Thoracic aorta (tissue), 2 donors: ENCODE measurements around the gene TMEM184B. TPM values are rescaled to one million over a fixed set of nuclear protein-coding genes. Genes with fewer than 3 reads are reported as not detected.

Experiments used
- ATAC-seq: fragments of 150-250 bp; one replicate; pipeline ENCODE4 v1.8.0; 2017; ENCODE audit warnings: low read depth; ENCODE audit not compliant: insufficient number of reproducible peaks, low FRiP score
- DNase-seq: peaks from one replicate; pipeline ENCODE4 v3.0.0-alpha.2; 2020; ENCODE audit warnings: low spot score
- H3K27ac ChIP-seq, 2 donors: fragments of 200-600 bp; sonication (generic); 1 replicate in 1 of 2; 2 replicates in 1 of 2; pipeline ENCODE4 v1.5.1; 2016; ENCODE audit warnings: mild to moderate bottlenecking in 2 of 2, moderate library complexity in 2 of 2
- H3K27me3 ChIP-seq: fragments of 200-600 bp; sonication (generic); replicated peaks from 2 replicates; pipeline ENCODE4 v1.6.0; 2016; ENCODE audit warnings: mild to moderate bottlenecking; ENCODE audit not compliant: insufficient read depth
- H3K36me3 ChIP-seq: fragments of 200-600 bp; sonication (generic); one replicate; pipeline ENCODE4 v1.5.1; 2016
- H3K4me1 ChIP-seq, 2 donors: fragments of 200-600 bp; sonication (generic); 1 replicate in 1 of 2; 2 replicates in 1 of 2; pipeline versions ENCODE4 v1.5.1 to v1.6.0; 2016; ENCODE audit warnings: low read depth in 2 of 2, mild to moderate bottlenecking in 1 of 2; ENCODE audit not compliant: control insufficient read depth in 1 of 2
- H3K4me3 ChIP-seq: fragments of 200-600 bp; sonication (generic); 2 replicates; pipeline ENCODE4 v1.5.1; 2016; ENCODE audit warnings: mild to moderate bottlenecking
- H3K9me3 ChIP-seq: fragments of 200-600 bp; sonication (generic); 2 replicates; pipeline ENCODE4 v1.5.1; 2016
- total RNA-seq, 2 donors: library from RNA; depleted of rRNA; stranded (reverse); fragments of >200 nt; gene quantifications; one replicate each; pipeline versions ENCODE4 v1.1.0 to v1.2.3, GENCODE V29; 2016
- TF ChIP-seq, protein P1 (sequence below): fragments of 200-600 bp; sonication (generic); IDR thresholded peaks from one replicate; pipeline ENCODE4 v1.5.1; 2019; ENCODE audit warnings: antibody characterized with exemption

TMEM184B gene
- total RNA-seq, 2 donors from 2014 or later, result 134 to 254 TPM

DNA sequence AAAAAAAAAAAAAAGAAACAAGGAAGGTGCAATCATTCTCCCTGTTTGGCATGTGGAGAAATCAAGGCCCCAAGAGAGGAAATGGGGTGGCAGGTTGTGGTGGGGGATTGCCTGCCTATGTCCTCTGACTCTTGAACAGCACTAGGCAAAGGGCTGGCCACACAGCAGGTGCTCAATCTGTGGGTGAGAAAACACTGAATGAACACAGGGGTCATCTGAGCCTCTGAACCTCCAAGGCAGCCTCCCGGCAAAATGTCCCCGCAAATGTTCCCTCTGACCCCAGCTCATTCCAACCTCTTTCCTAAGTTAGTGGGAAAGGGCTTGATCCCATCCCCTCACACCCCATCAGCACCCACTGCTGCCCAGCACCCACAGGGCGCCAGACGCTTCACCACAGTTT lies 95.8 kb downstream of the TMEM184B start:
- DNase-seq, result no peak
- no peaks in the 10 kb centered on the region for H3K9me3 ChIP-seq
- H3K36me3 ChIP-seq, result no peaks in the 10 kb centered on the region
- no peak for ATAC-seq
- H3K4me1 ChIP-seq, result peaks cover 12 to 50% of the 10 kb centered on the region in 2 donors
- H3K4me3 ChIP-seq, result no peak overlapping the region
- H3K27ac ChIP-seq, result no peak overlapping the region
- TF ChIP-seq, protein P1, sequence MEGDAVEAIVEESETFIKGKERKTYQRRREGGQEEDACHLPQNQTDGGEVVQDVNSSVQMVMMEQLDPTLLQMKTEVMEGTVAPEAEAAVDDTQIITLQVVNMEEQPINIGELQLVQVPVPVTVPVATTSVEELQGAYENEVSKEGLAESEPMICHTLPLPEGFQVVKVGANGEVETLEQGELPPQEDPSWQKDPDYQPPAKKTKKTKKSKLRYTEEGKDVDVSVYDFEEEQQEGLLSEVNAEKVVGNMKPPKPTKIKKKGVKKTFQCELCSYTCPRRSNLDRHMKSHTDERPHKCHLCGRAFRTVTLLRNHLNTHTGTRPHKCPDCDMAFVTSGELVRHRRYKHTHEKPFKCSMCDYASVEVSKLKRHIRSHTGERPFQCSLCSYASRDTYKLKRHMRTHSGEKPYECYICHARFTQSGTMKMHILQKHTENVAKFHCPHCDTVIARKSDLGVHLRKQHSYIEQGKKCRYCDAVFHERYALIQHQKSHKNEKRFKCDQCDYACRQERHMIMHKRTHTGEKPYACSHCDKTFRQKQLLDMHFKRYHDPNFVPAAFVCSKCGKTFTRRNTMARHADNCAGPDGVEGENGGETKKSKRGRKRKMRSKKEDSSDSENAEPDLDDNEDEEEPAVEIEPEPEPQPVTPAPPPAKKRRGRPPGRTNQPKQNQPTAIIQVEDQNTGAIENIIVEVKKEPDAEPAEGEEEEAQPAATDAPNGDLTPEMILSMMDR, result no peak
- H3K27me3 ChIP-seq, result no peaks in the 10 kb centered on the region

DNA sequence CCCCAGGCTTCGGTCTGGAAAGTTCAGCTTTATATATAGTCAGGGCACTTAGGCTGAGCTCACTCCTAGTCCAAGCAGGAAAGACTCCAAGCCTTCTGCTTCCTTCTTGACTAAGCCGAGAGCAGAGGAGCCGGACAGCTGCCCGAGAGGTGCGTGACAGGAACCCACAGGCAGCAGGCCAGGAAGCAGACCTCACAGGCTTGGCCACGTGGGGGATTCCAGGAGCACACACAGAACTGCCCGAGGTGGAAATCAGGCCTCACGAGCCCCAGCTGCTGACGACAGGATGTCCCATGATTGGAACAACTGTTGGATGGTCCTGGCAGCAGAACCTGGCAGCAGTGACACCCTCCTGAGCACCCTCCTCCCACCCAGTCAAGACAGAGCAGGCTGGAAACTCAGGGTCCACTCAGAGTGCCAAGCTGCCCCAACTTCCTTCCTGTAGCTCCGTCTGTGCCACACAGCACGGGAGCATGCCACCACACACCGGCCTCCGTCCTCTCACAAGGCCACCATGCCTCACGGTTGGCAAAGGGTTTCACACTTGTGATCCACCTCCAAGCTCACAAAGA lies 96.6 kb downstream of the TMEM184B start:
- Histone ChIP-seq H3K9me3 (no peaks in the 10 kb centered on the region), H3K4me3 (no peak overlapping the region), H3K4me1 (peaks cover 11 to 49% of the 10 kb centered on the region in 2 donors), H3K27ac (peak overlapping the region in 1 of 2 donors; percentile 35), H3K27me3 (no peaks in the 10 kb centered on the region), H3K36me3 (no peaks in the 10 kb centered on the region)
- TF ChIP-seq, protein P1, result no peak
- DNase-seq (no peak), ATAC-seq (no peak)

DNA sequence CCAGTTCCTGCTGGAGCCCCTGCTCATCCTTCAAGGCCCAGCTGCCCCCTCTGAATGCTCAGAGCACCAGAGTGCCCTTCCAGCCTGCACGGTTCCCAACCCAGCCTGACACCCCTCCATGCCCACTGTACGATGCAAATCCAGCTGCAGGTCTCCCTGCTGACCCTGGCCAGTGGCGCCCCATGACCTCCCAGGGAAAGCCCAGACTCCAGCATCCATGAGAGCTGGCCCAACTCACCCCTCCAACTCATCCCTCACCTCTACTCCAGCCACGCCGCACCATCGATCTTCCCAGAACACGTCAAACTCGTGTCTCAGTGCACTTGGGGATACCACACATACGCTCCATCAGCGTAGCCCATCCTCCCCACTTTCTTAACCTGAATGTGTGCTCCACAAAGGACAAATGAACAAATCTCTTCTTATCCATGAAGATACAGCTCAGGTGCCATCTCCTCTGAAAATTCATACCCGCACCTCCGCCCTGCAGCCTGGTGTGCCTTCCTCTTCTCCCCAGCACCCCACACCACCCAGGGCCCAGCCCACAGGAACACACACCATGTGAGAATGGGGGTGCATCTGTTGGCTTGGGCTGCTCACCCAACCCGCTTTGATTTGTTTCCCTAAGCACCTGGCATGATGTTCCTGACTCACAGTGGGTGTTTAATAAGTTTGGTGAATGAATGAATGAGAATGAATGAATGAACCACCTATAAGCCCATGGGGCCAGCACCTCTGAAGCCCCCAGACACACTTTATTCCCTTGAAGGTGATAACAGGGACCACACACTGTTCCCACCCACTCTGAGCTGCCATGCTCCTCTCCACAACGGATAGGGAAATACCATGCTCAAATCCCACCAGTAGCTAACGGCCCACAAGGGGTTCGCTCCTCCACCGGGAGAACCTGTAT lies 97.3 kb downstream of the TMEM184B start:
- H3K27ac ChIP-seq, result peak overlapping the region in 1 of 2 donors; percentile 35
- H3K4me1 ChIP-seq, result peaks cover 4 to 41% of the 10 kb centered on the region in 2 donors
- DNase-seq, result no peak
- TF ChIP-seq, protein P1, result no peak
- H3K36me3 ChIP-seq, result no peaks in the 10 kb centered on the region
- no peak overlapping the region for H3K4me3 ChIP-seq
- no peaks in the 10 kb centered on the region for H3K9me3 ChIP-seq
- no peak for ATAC-seq
- no peaks in the 10 kb centered on the region for H3K27me3 ChIP-seq

DNA sequence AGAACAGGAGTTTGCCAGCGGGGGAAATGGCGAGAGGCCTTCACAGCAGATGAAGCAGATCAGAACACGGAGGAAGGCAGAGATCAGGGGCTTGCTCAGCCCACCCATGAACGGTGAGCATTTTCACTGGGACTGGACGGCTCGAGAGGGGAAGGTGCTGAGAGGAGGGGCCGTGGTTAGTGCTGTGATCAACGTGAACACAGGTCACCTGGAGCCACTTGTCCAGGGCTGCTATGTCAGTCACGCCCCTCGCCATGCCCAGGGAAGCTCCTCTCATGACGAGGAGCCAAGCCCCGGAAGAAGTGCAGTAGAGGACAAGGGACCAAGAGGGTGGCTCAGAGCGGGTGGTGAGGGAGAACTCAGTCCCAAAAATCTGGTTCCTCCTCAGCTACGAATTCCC lies 98.2 kb downstream of the TMEM184B start:
- Histone ChIP-seq H3K4me1 (peaks cover 4 to 34% of the 10 kb centered on the region in 2 donors), H3K27ac (no peak overlapping the region), H3K36me3 (no peaks in the 10 kb centered on the region), H3K9me3 (no peaks in the 10 kb centered on the region), H3K27me3 (no peaks in the 10 kb centered on the region), H3K4me3 (no peak overlapping the region)
- TF ChIP-seq, protein P1, result no peak
- ATAC-seq, result no peak
- DNase-seq, result no peak

DNA sequence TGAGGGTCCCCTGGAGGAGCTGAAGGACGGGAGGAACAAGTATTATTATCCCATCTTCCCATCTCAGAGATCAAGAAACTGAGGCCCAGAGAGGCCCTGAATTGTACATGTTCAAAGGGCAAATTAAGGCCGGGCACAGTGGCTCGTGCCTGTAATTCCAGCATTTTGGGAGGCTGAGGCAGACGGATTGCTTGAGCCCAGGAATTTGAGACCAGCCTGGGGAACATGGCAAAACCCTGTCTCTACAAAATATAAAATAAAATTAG lies 99.2 kb downstream of the TMEM184B start:
- H3K4me3 ChIP-seq, result no peak overlapping the region
- H3K27me3 ChIP-seq, result no peaks in the 10 kb centered on the region
- H3K36me3 ChIP-seq, result no peaks in the 10 kb centered on the region
- no peak overlapping the region for H3K27ac ChIP-seq
- H3K4me1 ChIP-seq, result peaks cover 4 to 36% of the 10 kb centered on the region in 2 donors
- H3K9me3 ChIP-seq, result no peaks in the 10 kb centered on the region
- TF ChIP-seq, protein P1, result no peak
- DNase-seq (no peak), ATAC-seq (no peak)
